AG04450 (cell line): ENCODE measurements around the gene CDKAL1. TPM values are rescaled to one million over a fixed set of nuclear protein-coding genes. Genes with fewer than 3 reads are reported as not detected.
A peak's percentile ranks its signal among the peaks of the same experiment; 100 is the strongest.

Source experiments
- CTCF ChIA-PET: fragments of 300-600, 350-600 bp; formaldehyde crosslinking; extraction: SDS; loops from one replicate; lab custom pipeline; 2022; ENCODE audit warnings: antibody characterized with exemption, inconsistent platforms; lab: Charles Lee
- POLR2A ChIA-PET: fragments of 350-600 bp; formaldehyde crosslinking; extraction: SDS; loops from one replicate; lab custom pipeline; 2021; ENCODE audit warnings: antibody characterized with exemption, inconsistent platforms; lab: Yijun Ruan, JAX
- DNase-seq: peaks from one replicate; pipeline ENCODE4 v3.0.0-alpha.2; 2011; ENCODE audit warnings: low read depth, low spot score
- H3K27ac ChIP-seq: one replicate; pipeline ENCODE4 v1.5.1; 2012; ENCODE audit warnings: low read depth, low read length, control low read depth
- H3K27me3 ChIP-seq: one replicate; pipeline ENCODE4 v1.6.0; 2012; ENCODE audit warnings: low read length; ENCODE audit not compliant: control insufficient read depth, insufficient read depth
- H3K4me3 ChIP-seq: 2 replicates; pipeline ENCODE4 v1.5.1; 2011; ENCODE audit warnings: mild to moderate bottlenecking, low read depth, low read length, control low read depth
- H3K9me3 ChIP-seq: 2 replicates; pipeline ENCODE4 v1.5.1; 2012; ENCODE audit warnings: low read length; ENCODE audit not compliant: control insufficient read depth, insufficient read depth
- CTCF ChIP-seq: IDR thresholded peaks from 2 replicates; pipeline ENCODE4 v1.5.1; 2011; ENCODE audit warnings: low read depth, low read length, control low read depth, inconsistent platforms
- polyA plus RNA-seq: library from polyadenylated mRNA; depleted of rRNA; stranded (reverse); fragments of >200 nt; gene quantifications from 2 replicates; pipeline ENCODE4 v1.2.3, GENCODE V29; 2011

The CDKAL1 gene
- polyA plus RNA-seq, 1 experiment, result 9.2 TPM

DNA sequence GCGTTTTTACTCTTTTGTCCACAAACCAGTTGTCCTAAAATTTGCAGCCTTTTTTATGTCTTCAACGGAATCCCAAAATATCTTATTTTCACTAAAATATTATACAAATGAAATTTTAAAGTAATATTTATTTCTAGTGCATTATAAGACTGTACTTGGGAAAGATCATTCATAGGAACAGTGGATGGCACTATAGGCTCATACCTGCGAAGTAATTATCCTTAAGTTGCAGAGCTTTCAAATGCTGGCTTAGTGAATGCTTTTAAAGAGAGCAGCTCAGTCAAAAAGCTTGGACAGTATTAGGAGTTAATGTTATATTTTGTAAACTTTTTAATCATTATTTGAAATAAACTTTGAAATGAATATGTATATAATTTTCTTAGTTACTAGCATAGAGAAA lies 254.9 kb downstream of the CDKAL1 start:
- Histone ChIP-seq H3K4me3 (no peak overlapping the region), H3K9me3 (no peaks in the 10 kb centered on the region), H3K27ac (no peak overlapping the region), H3K27me3 (no peaks in the 10 kb centered on the region)
- TF ChIP-seq CTCF, result peak; percentile 32; the same call in 1 of the 2 replicates
- DNase-seq, result peak; percentile 10
- CTCF ChIA-PET, result interaction anchor here (0.5 to 0.6 kb wide), 2 partner anchors 108 to 197 kb away, joined by 3 read pairs; no protein-coding TSS in a partner anchor
- POLR2A ChIA-PET, result no interaction called here

DNA sequence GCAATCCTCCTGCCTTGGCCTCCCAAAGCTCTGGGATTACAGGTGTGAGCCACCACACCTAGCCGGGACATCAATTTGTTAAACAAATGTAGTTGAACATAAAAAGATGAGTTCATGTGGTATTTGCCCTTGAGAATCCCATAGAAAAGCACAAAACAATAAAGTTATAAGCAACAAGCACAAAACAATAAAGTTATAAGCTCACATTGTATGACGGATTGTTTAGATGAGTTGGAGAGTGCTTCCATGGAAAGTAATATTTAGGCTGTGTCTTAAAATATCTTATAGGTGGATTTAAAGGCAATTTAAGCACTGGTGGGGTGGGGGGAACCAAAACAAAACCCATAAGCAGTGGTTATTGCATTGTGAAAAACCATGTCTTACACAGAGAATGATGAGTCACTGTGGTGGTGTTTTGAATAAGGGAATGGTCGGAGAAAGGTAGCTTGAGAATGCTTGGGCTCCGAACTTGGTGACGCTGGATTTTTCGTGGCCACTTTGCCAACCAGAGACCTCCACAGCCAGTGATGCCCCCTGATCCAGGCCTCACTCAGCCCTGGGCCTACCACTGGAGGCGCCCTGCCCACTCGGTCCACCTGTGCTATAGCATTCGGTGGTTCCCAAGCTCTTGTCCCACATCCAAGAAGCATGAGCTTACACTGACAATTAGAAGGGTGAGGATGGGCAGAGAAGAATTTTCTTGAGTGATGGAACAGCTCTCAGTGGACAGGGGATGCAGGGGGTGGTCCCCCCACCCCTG lies 256.0 kb downstream of the CDKAL1 start:
- no peaks in the 10 kb centered on the region for H3K27me3 ChIP-seq
- POLR2A ChIA-PET, result interaction anchor here (0.6 kb wide), 1 partner anchor 798 kb away, joined by 5 read pairs; no protein-coding TSS in a partner anchor
- no peaks in the 10 kb centered on the region for H3K9me3 ChIP-seq
- no peak overlapping the region for H3K27ac ChIP-seq
- CTCF ChIA-PET, result interaction anchor here (1.2 kb wide), 1 partner anchor 799 kb away, joined by 3 read pairs; no protein-coding TSS in a partner anchor
- no peak for DNase-seq
- no peak overlapping the region for H3K4me3 ChIP-seq
- TF ChIP-seq CTCF, result no peak

DNA sequence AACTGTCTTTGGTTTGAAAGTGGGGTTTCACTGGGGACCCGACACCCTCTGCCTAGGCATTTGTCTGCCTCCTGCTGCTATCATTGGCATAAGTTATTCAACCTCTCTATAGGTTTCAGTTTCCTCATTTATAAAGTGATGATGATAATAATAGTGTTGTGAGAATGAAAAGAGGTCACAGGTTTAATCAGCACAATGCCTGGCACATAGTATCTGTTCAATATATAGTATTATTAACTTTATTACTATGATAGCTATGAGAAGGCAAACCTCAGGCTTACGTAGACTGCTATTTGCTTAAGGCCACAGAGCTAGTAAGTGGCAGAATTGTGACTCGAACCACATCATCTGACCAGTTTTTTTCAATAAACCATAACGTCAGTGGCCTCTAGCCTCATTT lies 256.8 kb downstream of the CDKAL1 start:
- ChIA-PET CTCF (no interaction called here), POLR2A (interaction anchor here (0.6 kb wide), 1 partner anchor 797 kb away, joined by 5 read pairs; no protein-coding TSS in a partner anchor)
- Histone ChIP-seq H3K27ac (no peak overlapping the region), H3K9me3 (no peaks in the 10 kb centered on the region), H3K27me3 (no peaks in the 10 kb centered on the region), H3K4me3 (no peak overlapping the region)
- TF ChIP-seq CTCF, result no peak
- DNase-seq, result no peak

GRCh38 chr6:20791944-20792343 lies 257.7 kb downstream of the CDKAL1 start:
- H3K9me3 ChIP-seq, result no peaks in the 10 kb centered on the region
- no peak overlapping the region for H3K4me3 ChIP-seq
- POLR2A ChIA-PET, result no interaction called here
- H3K27me3 ChIP-seq, result no peaks in the 10 kb centered on the region
- TF ChIP-seq CTCF, result no peak
- no peak overlapping the region for H3K27ac ChIP-seq
- CTCF ChIA-PET, result no interaction called here
- DNase-seq, result no peak

DNA sequence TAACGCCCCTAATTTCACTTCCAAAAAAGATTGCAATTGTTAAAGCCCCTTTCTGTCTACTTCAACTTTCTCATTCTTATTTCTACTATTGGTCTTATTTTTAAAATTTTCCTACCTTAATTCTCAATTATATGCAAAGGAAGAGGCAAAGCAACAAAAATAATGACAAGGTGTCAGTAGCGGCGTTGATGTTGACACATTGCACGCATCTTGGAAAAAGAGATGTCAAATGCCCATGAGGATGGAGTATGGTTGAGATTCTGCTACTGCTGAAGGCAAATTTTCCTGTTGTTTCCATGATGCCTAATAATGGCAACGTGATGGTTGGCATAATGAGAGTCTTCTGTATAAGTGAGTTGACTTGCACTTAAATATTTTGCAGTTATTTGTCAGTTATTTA lies 258.9 kb downstream of the CDKAL1 start:
- DNase-seq, result no peak
- no peak overlapping the region for H3K4me3 ChIP-seq
- no peaks in the 10 kb centered on the region for H3K27me3 ChIP-seq
- H3K27ac ChIP-seq, result no peak overlapping the region
- no peak for TF ChIP-seq CTCF
- H3K9me3 ChIP-seq, result no peaks in the 10 kb centered on the region
- ChIA-PET POLR2A (no interaction called here), CTCF (no interaction called here)
